IPS-15b (cell line): ENCODE results near the gene FOXN3.

ENCODE experiments used
- H3K27me3 ChIP-seq: one replicate; pipeline ENCODE4 v1.6.1; 2013; ENCODE audit warnings: low read length; ENCODE audit not compliant: control insufficient read depth, insufficient read depth
- H3K36me3 ChIP-seq: one replicate; pipeline ENCODE4 v1.6.1; 2013; ENCODE audit warnings: low read length; ENCODE audit not compliant: control insufficient read depth, insufficient read depth
- H3K4me1 ChIP-seq: one replicate; pipeline ENCODE4 v1.6.1; 2013; ENCODE audit warnings: mild to moderate bottlenecking, low read length; ENCODE audit not compliant: control insufficient read depth, insufficient read depth
- H3K4me3 ChIP-seq: one replicate; pipeline ENCODE4 v1.5.1; 2013; ENCODE audit warnings: low read depth, low read length
- H3K9ac ChIP-seq: one replicate; pipeline ENCODE4 v1.6.1; 2013; ENCODE audit warnings: low read depth, mild to moderate bottlenecking, low read length
- H3K9me3 ChIP-seq: one replicate; pipeline ENCODE4 v1.6.1; 2013; ENCODE audit warnings: mild to moderate bottlenecking, low read length; ENCODE audit not compliant: control insufficient read depth, insufficient read depth

The FOXN3 gene

GRCh38 chr14:89418452-89418851 lies 1.4 kb upstream of the FOXN3 start:
- no peak overlapping the region for H3K9ac ChIP-seq

DNA sequence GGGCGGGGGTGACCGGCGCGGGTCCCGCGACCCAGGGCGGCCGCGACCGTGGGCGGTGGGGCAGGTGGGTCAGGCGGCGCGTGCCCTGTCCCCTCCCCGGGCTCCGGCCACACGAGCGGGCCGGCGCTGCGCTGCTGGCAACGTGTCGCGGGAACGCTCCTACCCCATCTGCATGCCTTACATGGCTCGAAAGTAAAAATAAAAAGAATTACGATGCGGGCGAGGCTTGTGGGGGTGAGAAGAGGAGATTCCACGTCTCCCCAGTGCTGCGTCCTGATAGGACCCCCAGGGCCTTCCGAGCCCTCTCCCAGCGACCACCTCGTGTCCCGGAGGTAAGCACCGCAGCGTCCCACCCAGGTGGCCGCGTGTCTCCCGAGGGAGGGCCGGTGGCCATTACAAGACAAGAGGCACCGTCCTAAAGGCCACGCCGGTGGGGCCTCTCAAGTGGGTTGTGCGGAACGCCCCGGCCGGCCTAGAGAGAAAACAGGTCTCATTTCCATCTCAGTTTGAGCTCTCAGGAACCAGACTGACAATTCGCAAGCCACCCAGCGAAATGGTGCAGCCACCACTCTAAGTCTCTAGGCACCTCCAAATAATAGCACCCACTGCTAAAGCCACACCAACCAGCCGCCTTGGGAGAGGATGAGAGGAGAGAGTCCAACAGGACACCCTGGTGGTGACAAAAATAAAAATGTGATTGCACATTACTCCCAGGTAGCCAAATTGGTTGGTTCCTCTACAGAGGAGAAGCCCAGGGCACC lies 612 bp upstream of the FOXN3 start:
- peaks cover 16% of the 10 kb centered on the region for H3K4me1 ChIP-seq
- peaks cover 6% of the 10 kb centered on the region for H3K36me3 ChIP-seq
- no peaks in the 10 kb centered on the region for H3K27me3 ChIP-seq
- H3K9ac ChIP-seq, result peak overlapping the region; percentile 79
- H3K4me3 ChIP-seq, result peak overlapping the region; percentile 80
- H3K9me3 ChIP-seq, result no peaks in the 10 kb centered on the region

More at GRCh38 chr14:89418452-89418851, 1.4 kb upstream of the FOXN3 start:
- Histone ChIP-seq H3K36me3 (peaks cover 5% of the 10 kb centered on the region), H3K27me3 (no peaks in the 10 kb centered on the region), H3K4me3 (peak overlapping the region; percentile 80), H3K9me3 (no peaks in the 10 kb centered on the region), H3K4me1 (peaks cover 20% of the 10 kb centered on the region)

- Histone ChIP-seq H3K27me3 (no peaks in the 10 kb centered on the region), H3K36me3 (peaks cover 17% of the 10 kb centered on the region), H3K4me1 (peaks cover 15% of the 10 kb centered on the region), H3K9ac (peak overlapping the region; percentile 73), H3K9me3 (no peaks in the 10 kb centered on the region), H3K4me3 (peak overlapping the region; percentile 82)
These were observed 734 bp downstream of the FOXN3 start for GRCh38 chr14:89416002-89416995.

- H3K36me3 ChIP-seq, result peaks cover 22% of the 10 kb centered on the region
- no peak overlapping the region for H3K9ac ChIP-seq
- H3K9me3 ChIP-seq, result no peaks in the 10 kb centered on the region
- no peaks in the 10 kb centered on the region for H3K27me3 ChIP-seq
- H3K4me1 ChIP-seq, result peaks cover 15% of the 10 kb centered on the region
- H3K4me3 ChIP-seq, result peak overlapping the region; percentile 82
These were observed 1.9 kb downstream of the FOXN3 start for GRCh38 chr14:89415159-89415558.

- peaks cover 24% of the 10 kb centered on the region for H3K4me1 ChIP-seq
- no peak overlapping the region for H3K4me3 ChIP-seq
- peaks cover 17% of the 10 kb centered on the region for H3K36me3 ChIP-seq
- no peak overlapping the region for H3K9ac ChIP-seq
- H3K9me3 ChIP-seq, result no peaks in the 10 kb centered on the region
- H3K27me3 ChIP-seq, result no peaks in the 10 kb centered on the region
These were observed 5.1 kb downstream of the FOXN3 start for GRCh38 chr14:89411976-89412375.

- H3K27me3 ChIP-seq, result no peaks in the 10 kb centered on the region
- H3K9me3 ChIP-seq, result no peaks in the 10 kb centered on the region
- H3K9ac ChIP-seq, result no peak overlapping the region
- H3K36me3 ChIP-seq, result peaks cover 24% of the 10 kb centered on the region
- peak overlapping the region; percentile 22 for H3K4me3 ChIP-seq
- peaks cover 21% of the 10 kb centered on the region for H3K4me1 ChIP-seq
These were observed 7.1 kb downstream of the FOXN3 start for GRCh38 chr14:89409961-89410360.

DNA sequence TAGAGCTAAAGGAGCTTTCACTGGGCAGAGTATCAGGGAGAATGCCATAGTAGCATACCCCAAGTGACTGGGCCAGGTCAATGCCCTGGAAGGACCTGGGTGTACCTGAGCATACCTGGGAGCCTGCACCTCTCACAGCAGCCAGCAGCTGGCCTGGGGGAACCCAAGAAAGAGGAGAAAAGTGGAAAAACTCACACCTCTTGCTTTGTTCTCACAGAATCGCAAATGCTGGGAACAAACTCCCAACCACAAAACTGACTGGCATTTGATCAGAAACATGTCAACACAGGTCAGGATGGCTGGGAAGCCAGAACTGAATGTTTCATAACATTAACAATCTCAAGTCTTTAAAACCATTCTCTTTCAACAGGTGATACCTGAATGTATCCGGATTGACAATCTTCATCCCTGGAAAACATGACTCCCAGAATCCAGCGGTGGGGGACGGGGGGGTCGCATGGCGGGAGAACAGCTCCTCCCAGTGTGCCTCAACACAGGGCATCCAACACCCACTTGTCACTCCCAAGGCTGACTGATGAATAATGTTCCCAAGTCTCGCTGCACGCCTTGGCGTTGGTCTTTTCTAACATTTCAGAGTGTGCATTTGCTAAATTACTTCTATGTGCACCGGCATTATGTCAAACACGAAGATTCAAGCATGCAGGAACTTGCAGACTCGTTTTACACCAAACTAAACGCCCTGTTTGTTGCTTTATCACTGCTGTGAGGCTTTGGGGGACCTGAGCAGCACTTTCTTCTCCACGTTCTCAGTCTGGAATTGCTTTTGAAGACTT lies 7.9 kb downstream of the FOXN3 start:
- Histone ChIP-seq H3K4me1 (peaks cover 20% of the 10 kb centered on the region), H3K4me3 (no peak overlapping the region), H3K9ac (no peak overlapping the region), H3K27me3 (no peaks in the 10 kb centered on the region), H3K36me3 (peaks cover 24% of the 10 kb centered on the region), H3K9me3 (no peaks in the 10 kb centered on the region)

- Histone ChIP-seq H3K4me3 (no peak overlapping the region), H3K27me3 (no peaks in the 10 kb centered on the region), H3K9ac (no peak overlapping the region), H3K9me3 (no peaks in the 10 kb centered on the region), H3K36me3 (peaks cover 24% of the 10 kb centered on the region), H3K4me1 (peaks cover 23% of the 10 kb centered on the region)
These were observed 9.2 kb downstream of the FOXN3 start for GRCh38 chr14:89407856-89408255.

DNA sequence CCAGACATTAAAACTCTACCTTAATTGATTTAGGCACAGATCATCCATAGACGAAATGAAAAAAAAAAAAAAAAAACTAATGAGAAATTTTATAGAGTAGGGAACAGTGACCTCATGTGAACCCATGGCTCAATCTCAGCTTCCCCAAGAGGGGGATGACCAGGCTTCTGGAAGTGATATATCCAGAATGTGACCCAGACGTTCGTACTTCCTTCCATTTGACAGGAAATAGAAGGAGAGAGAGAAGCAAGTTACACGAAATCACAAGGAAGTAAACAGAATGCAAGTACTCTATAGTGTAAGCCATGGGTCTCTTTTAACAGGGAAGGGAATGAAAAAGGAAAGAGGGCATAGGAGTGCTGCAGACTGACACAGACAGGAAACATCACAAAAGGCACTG lies 10.1 kb downstream of the FOXN3 start:
- Histone ChIP-seq H3K9me3 (no peaks in the 10 kb centered on the region), H3K36me3 (peaks cover 16% of the 10 kb centered on the region), H3K4me1 (peaks cover 32% of the 10 kb centered on the region)

DNA sequence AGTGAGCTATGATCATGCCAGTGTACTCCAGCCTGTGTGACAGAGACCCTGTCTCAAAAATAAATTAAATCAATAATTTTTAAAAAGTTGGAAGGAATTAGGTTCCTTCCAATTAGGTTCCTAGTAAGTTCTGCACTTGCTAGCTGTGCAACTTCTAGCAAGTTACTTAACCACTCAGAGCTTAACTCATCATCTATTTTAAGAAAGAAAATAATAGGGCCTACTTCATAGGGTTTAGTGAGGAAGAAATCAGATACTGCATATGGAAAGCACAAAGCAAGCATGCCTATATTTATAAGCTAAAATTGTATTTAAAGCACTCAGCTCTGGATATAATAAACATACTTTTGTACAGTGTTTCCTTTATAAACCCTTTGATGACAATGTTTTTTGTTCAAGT lies 10.7 kb downstream of the FOXN3 start:
- Histone ChIP-seq H3K4me3 (no peak overlapping the region), H3K27me3 (no peaks in the 10 kb centered on the region), H3K9ac (no peak overlapping the region), H3K36me3 (peaks cover 12% of the 10 kb centered on the region), H3K9me3 (no peaks in the 10 kb centered on the region), H3K4me1 (peaks cover 38% of the 10 kb centered on the region)

More for the DNA sequence above, 10.1 kb downstream of the FOXN3 start:
- no peak overlapping the region for H3K9ac ChIP-seq
- H3K4me3 ChIP-seq, result no peak overlapping the region
- no peaks in the 10 kb centered on the region for H3K27me3 ChIP-seq

DNA sequence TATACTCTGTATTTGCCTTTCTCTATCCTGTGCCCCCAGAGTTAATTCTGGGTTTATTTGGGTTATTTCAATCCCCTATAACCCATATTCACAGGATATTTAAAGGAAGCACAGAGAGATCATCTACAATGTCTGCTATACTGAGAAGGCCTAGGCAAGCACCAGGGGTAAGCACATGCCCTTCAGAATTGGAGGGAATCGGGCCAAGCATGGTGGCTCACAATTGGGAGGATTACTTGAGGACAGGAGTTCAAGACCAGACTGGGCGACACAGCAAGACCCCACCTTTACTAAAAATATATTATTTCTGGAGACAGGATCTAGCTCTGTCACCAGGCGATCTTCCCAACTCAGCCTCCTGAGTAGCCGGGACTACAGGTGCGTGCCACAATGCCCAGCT lies 11.3 kb downstream of the FOXN3 start:
- Histone ChIP-seq H3K4me1 (peaks cover 38% of the 10 kb centered on the region), H3K9ac (no peak overlapping the region), H3K27me3 (no peaks in the 10 kb centered on the region), H3K9me3 (no peaks in the 10 kb centered on the region), H3K36me3 (peaks cover 7% of the 10 kb centered on the region), H3K4me3 (no peak overlapping the region)
